ENCODE measurements around the gene DDX31.

DNA sequence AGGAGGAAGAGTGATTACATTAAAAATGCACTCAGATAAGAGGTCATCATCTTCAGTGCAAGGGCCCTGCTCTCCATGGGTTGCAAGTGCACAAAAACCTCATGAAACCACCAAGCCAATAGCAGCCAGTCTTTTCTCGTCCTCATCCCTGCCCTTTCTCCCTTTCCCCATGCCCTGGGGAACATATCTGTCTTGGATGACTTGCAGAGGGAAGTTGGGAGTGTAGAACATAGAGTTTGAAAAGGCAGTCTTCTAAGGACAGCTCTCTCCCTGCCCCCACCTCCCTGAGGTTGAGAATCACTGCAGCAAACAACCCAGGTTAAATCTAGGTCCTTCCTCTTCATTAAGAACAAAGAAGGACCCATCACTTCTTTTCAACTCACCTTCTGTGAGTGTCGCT lies 22.0 kb downstream of the DDX31 start:
- TF ChIP-seq, protein P1, sequence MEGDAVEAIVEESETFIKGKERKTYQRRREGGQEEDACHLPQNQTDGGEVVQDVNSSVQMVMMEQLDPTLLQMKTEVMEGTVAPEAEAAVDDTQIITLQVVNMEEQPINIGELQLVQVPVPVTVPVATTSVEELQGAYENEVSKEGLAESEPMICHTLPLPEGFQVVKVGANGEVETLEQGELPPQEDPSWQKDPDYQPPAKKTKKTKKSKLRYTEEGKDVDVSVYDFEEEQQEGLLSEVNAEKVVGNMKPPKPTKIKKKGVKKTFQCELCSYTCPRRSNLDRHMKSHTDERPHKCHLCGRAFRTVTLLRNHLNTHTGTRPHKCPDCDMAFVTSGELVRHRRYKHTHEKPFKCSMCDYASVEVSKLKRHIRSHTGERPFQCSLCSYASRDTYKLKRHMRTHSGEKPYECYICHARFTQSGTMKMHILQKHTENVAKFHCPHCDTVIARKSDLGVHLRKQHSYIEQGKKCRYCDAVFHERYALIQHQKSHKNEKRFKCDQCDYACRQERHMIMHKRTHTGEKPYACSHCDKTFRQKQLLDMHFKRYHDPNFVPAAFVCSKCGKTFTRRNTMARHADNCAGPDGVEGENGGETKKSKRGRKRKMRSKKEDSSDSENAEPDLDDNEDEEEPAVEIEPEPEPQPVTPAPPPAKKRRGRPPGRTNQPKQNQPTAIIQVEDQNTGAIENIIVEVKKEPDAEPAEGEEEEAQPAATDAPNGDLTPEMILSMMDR (IDR thresholded peaks at IDR 0.05), result no peak
- TF ChIP-seq POLR2A (IDR thresholded peaks at IDR 0.05), result no peak
